SK-MEL-5 (cell line): ENCODE results near the gene DTWD2. TPM values are rescaled to one million over a fixed set of nuclear protein-coding genes. Genes with fewer than 3 reads are reported as not detected.

ENCODE experiments used
- DNase-seq: peaks from one replicate; pipeline ENCODE4 v3.0.0-alpha.2; 2016; ENCODE audit warnings: low read depth, low spot score
- in situ Hi-C: cut with HindIII; loops from 2 replicates; pipeline ENCODE4 v1.10.0; 2016; ENCODE audit warnings: low sequenced_read_pairs, high pct_unique_total_duplicates, low pct_unique_long_range_greater_than_20kb
- polyA plus RNA-seq, 2 experiments: library from polyadenylated mRNA; depleted of rRNA; stranded (reverse); fragments of >200 nt; gene quantifications; 2 replicates each; pipeline ENCODE4 v1.2.3, GENCODE V29; 2015
- total RNA-seq: library from RNA; depleted of rRNA; stranded (reverse); fragments of >200 nt; shearing (Covaris generic); gene quantifications from 2 replicates; pipeline ENCODE4 v1.2.3, GENCODE V29; 2014; rRNA removed

Gene DTWD2, protein sequence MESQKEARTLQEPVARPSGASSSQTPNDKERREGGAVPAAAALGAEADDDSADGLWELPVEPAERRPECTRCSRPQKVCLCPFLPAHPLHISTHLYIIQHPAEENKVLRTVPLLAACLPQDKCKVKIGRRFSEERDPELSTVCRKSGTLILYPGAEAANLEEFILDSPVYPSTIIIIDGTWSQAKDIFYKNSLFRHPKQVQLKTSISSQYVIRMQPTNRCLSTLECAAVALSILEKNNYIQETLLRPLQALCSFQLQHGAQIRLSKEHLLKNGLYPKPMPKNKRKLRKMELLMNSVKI
- total RNA-seq: 17.0 and 23.6 TPM in 2 replicates
- polyA plus RNA-seq (2015; cell fraction: cytosol; rRNA removed): 16.3 and 16.8 TPM in 2 replicates
- 3.7 and 4.3 TPM in 2 replicates for polyA plus RNA-seq (2015; cell fraction: nucleus; rRNA removed)

DNA sequence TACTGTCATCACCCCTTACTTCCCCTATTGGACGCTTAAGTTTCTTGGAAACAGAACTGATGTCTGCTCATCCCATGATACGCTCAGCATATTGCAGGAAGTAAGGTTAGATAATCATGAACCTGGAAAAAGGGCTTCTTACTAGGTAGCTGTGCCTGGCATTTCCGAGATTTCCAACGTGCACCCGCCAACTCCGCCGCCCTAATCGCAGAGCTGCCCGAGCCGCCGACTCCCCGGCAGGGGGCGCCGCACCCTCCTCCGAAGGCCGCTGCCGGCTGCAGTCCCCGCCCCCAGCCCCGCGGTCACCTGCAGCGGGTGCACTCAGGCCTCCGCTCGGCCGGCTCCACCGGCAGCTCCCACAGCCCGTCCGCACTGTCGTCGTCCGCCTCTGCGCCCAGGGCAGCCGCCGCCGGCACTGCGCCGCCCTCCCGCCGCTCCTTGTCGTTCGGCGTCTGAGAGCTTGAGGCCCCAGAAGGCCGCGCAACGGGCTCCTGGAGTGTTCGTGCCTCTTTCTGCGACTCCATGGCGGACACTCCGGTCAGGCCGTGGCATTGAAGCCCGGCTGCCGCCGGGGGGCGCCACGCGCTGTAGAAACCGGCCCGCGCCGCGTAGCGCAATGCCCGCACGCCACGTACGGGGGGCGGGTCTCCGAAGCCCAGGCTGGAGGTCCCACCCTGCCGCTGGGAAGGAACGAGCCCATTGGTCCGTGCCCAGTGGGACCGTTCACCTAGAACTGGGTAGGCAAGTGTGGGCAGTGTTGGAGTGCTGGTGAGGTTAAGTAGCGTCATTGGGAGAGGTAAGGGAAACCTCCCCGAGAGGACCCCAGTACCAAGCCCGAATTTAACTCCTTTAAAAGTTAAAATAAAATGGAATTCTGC lies at the start of gene DTWD2:
TSS of gene DTWD2 (minus strand) at position 560 of the 878 bp plus-strand sequence. CDS start at position 524, 36 bp downstream.
- DNase-seq: peak; percentile 96
- in situ Hi-C loops: no loop called here

DNA sequence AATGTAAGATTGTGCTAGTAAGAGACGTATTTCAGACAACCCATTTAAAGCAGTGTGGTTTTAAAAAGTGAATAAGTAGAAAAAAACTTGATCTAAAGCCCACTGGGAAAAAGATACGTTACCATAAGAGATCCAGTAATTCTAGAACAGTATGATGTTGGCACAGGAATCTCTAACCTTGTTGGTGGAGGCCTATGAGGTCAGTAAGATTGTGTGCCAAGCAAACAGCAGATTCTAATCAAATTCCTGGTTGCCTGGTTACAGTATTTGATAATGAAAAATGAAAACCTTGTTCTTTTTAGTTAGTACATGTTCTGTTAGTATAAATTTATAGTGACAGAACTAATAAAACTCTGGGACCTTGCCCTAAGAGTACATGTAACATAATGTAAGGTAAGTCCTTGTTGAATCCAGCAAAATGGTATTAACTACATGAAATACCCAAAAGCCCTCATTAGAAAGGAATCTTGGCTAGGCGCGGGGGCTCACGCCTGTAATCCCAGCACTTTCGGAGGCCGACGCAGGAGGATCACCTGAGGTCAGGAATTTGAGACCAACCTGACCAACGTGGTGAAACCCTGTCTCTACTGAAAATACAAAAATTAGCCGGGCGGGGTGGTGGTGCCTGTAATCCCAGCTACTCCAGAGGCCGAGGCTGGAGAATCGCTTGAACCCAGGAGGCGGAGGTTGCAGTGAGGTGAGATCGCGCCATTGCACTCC lies 49.3 kb upstream of the DTWD2 start:
- DNase-seq: no peak
- in situ Hi-C loops: no loop called here

DNA sequence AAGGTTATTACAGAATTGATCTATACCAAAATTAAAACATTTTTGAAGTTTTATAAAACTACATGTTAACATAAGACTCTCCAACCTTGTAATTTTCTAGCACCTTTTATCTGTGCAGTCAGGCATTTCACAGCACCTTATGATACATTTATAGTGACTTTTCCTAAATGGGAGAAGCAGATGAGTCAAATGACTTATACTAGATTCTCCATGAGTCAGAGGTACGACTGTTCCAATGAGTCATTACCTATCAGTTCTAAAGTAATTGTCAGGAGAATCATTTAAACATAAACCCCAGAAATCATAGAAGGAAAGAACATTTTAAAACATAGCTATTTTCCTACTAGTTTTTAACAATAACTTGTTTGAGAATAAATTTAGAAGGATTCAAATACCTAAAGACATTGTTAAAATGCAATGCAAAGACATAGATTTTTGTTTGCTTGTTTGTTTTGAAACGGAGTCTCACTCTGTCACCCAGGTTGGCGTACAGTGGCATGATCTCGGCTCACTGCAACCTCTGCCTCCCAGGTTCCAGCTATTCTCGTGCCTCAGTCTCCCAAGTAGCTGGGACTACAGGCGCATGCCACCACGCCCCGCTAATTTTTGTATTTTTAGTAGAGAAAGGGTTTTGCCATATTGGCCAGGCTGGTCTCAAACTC lies 47.9 kb upstream of the DTWD2 start:
- peak; percentile 20 for DNase-seq
- in situ Hi-C loops: no loop called here

DNA sequence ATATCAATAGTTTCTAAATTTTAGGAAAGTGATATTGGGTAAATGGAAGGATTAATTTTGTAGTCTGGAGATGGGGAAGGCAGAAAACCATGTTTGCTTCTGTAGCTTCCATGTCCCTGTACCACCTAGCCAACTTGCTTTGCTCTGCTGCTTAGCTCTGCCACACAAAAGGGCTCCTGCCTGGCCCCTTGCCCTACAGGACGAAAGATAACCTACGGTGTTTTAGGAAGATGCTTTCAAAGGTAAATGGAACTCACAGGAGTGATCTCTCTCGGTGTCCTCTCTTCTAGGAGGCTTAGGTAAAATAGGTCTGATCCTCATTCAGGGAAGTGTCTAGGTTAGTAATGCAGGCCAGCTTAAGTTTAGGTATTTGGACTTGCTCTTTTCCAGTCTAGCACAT lies 44.8 kb upstream of the DTWD2 start:
- in situ Hi-C loops: no loop called here
- DNase-seq: no peak

DNA sequence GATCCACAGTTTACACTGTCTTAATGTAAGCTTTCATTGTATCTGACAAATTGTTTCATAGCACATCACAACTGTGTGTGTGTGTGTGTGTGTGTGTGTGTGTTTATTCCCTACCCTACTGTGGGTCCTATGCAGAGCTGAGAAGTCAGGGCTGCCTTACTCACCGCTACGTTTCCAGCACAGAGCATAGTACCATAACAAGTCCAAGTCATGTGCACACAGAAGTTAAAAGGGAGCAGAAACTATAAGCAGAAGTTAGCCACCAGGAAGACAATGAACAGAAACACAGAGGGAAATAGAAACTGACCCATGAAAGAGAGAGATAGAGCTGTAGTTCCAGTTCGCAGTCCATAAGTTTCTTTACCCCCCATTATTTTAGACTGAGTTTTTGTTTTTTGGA lies 44.3 kb upstream of the DTWD2 start:
- peak; percentile 50 for DNase-seq
- in situ Hi-C loops: no loop called here

DNA sequence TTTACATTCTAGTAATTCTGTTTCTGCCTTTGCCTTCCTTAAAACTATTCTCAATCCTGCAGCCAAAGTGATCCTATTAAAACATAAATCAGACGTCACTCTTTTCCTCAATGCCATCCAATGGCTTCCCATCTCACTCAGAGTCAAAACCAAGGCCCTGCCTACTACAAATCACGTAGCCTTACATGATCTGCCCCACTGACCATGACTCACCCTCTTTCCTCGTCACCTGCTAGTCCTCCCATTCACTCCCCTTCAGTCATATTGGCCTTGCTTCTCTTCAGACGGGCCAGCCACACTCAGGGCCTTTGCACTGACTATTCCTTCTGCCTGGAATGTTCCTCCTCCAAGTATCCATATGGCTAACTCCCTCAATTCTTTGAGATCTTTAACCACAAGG lies 43.6 kb upstream of the DTWD2 start:
- peak; percentile 73 for DNase-seq
- in situ Hi-C loops: no loop called here

DNA sequence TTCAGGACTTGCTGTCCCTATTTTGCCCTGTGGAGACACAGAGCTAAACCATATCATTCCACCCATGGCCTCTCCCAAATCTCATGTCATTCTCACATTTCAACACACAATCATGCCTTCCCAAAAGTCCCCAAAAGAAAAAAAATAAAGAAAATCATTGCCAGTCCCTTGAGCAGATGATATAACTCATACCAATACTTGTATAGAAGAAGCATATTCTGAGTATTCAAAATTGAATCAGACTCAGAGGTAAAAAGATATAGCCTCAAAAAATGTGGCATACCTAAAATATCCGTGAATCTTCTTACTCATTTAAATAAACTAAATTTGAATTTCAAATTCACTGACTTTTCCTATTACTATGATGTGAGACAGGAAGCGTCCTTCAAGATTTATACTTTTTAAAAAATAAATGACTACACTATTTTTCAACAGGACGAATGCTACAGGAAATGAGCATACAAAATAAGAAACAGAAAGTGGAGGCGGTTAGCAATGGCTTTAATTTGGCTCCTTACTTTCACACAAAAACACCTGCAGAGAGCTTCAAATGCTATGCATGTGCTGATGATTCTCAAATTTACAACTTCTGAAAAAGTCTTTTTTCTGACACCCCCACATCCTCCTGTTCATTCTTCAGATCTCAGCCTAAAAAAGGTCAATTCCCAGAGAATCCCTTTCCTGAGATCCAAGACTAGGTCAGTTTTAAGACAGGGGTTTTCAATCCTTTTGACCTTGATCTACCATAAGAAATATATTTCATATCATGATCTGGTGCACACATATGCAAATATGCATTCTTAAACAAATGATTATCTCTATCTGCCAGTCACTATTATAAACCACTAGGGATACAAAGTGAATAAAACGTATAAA lies 42.9 kb upstream of the DTWD2 start:
- no peak for DNase-seq
- in situ Hi-C loops: no loop called here

DNA sequence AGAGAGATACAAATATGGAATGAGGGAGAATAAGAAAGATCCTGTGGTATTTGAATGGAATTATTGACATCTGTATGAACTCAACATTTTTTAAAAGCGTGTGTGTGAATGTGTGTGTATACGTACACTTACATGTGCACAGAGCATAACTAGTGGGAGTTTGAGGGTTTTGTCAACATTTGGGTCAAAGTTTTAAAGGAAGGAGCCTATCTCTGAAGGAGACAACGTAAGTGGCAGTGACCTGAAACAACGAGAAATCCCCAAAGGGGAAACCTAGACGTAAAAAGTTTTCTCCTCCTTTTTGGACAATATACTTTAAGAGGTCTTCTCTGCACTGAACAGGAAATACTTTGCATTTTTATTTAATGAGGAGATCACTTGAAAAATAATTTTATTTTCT lies 40.2 kb upstream of the DTWD2 start:
- DNase-seq: no peak
- in situ Hi-C loops: no loop called here

DNA sequence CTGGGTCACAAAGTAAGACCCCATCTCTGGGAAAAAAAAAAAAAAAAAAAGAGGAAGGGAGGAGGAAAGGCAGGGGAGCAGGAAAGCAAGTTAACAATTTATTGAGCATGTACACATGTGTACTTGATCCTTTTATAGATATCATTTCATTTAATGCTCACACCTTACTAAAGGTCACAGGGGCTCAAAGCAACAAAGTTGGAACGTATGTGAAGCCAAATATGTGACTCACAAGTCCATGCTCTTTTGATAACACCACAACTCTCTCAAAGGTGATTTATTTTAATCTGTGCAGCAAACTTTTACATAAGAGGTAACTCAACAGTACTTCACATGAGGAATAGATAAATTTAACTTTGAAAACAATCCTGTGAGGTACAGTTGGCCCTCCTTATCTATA lies 34.4 kb upstream of the DTWD2 start:
- no peak for DNase-seq
- in situ Hi-C loops: no loop called here

DNA sequence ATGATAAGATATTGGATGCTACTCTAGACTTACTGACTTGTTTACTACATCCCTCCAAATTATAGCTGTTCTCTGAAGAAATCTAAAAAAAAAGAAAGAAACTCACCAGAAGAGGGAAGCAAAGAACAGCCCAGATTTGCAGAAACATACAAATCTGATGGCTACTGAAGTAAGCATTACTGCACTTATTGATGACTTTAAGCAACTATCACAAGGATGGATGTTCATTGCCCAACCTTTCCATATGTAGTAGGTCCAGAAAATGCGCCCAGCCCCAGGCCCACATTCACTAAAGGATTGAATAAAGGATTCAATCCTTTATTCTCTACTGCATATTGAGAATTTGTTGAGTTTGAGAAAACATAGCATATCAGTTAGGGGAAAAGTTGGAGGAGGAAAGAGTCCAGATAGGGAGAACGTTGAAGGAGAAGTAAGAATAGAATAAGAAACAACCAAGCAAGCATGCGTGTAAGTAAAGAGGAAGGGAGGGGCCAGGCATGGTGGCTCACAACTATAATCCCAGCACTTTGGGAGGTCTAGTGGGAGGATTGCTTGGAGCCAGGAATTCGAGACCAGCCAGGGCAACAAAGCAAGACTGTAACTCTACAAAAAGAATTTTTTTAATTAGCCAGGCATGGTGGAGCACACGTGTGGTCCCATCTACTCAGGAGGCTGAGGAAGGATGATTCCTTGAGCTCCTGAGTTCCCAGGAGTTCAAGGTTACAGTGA lies 33.8 kb upstream of the DTWD2 start:
- peak; percentile 80 for DNase-seq
- in situ Hi-C loops: no loop called here

DNA sequence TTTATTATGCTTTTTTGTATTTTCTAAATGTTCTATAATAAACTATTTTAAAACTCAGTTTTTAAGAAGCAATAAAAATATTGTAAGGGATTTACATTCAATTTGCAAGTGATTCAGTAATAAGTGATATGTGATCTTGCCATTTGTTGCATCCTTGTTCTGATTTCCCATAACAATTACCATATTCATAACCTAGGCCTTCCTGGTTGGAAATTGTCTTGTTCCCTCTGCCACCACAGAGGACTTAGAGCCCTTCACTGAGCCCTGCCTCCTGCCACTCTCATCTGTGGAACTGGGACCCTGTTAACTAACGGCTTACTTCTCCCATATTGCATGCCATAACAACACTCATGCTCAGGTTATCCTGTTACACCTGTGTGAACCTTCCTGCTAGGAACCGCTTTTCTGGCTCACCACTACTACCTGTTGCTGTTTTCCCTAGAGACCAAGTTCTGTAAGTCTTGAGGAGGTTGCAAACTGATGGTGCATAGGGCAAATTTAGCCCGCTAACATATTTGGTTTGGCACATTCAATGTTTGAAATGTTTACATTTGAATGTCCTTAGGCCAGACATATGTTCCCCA lies 32.9 kb upstream of the DTWD2 start:
- in situ Hi-C loops: no loop called here

DNA sequence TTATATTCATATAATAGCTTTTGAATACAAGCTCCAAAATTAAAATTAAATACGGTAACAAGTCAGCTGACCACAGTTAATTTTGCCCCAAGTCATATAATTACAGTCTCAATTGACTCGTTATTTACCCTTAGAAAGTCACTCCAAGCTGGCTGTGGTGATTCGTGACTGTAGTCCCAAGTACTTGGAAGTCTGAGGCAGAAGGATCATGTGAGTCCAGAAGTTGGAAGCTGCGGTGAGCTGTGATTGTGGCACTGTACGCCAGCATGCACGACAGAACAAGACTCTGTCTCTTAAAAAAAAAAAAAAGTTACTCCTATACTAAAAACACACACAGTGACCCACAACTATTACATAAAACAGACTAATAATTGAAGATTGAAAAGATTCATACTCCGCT lies 31.6 kb upstream of the DTWD2 start:
- peak; percentile 98 for DNase-seq
- in situ Hi-C loops: no loop called here

More for the DNA sequence above, 32.9 kb upstream of the DTWD2 start:
- DNase-seq: peak; percentile 16

DNA sequence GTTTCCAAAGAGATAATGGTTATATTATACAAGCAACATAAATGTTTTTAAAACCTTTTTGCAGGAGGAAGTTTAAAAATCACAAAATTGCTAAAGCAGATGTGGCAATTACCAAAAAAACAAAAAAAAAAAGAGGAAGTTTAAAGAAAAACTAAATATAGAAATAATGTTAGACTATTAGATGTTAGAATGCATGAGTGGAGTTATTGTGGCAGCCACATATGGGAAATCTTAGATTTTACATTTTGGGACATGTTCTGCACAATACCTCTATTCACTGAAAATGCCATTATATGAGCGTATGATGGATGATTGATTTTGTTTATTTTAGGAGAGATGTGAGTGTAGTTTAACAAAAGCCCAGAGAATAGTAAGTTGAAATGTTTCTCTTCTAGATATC lies 31.2 kb upstream of the DTWD2 start:
- DNase-seq: peak; percentile 91
- in situ Hi-C loops: no loop called here

DNA sequence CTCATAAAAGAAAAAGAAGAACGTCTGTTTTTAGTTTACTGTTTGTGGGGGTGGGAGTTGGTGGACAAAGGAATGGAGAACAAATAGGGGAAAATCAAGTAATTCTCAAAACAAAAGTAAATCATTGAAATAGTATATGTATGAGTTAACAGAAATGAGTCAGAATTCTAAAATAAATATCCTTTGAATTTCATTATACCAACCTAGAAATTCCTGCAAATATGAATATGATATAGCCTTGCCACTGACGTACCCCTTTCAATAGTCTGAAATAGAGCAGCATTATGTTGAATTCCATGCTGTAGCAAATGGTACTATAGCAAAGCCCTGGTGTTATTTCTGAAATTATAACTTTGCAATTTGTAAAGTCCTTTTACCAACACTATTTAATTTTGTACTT lies 29.6 kb upstream of the DTWD2 start:
- in situ Hi-C loops: no loop called here
- DNase-seq: no peak

DNA sequence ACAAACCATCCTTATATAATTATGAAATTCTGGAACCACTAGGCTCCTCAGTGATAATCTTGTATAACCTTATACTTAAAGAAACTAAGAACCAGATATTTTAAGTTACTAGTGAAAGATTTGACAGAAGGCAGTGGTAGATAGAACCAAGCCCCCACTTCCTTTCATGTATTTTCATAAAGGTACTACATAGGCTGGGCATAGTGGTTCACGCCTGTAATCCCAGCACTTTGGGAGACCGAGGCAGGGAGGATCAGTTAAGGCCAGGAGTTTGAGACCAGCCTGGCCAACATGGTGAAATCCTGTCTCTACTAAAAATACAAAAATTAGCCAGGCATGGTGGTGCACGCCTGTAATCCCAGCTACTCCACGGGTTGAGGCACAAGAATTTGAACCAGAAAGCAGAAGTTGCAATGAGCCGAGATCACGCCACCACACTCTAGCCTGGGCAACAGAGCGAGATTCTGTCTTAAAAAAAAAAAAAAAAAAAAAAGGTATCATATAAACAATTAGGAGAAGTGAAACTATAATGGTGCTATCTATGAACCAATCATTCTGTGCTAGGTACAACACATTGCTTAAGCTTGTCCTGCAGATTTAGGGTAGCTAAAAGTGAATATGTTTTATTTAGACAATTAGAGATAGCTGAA lies 27.9 kb upstream of the DTWD2 start:
- no peak for DNase-seq
- in situ Hi-C loops: no loop called here
